Prostate gland (tissue), 2 donors: ENCODE measurements around the gene POLA1.

Experiments
- POLR2A ChIP-seq: fragments of 450-650 bp; IDR thresholded peaks from one replicate; pipeline ENCODE4 v1.6.1; 2016; ENCODE audit warnings: antibody characterized with exemption, mild to moderate bottlenecking
- POLR2AphosphoS5 ChIP-seq: sonication (generic); formaldehyde crosslinking; IDR thresholded peaks from one replicate; pipeline ENCODE4 v1.6.1; 2017; ENCODE audit warnings: antibody characterized with exemption
- TF ChIP-seq, protein P1 (sequence below), 4 experiments: fragments of 200-600 bp in 2 of 4; fragments of 450-650 bp in 2 of 4; sonication (generic) in 2 of 4; IDR thresholded peaks; 1 replicate in 3 of 4; 2 replicates in 1 of 4; pipeline ENCODE4 v1.5.1; 2016 to 2019; ENCODE audit warnings: antibody characterized with exemption in 4 of 4, mild to moderate bottlenecking in 2 of 4, moderate library complexity in 2 of 4

GRCh38 chrX:25004040-25004439 lies 310.3 kb downstream of the POLA1 start:
- TF ChIP-seq, protein P1, sequence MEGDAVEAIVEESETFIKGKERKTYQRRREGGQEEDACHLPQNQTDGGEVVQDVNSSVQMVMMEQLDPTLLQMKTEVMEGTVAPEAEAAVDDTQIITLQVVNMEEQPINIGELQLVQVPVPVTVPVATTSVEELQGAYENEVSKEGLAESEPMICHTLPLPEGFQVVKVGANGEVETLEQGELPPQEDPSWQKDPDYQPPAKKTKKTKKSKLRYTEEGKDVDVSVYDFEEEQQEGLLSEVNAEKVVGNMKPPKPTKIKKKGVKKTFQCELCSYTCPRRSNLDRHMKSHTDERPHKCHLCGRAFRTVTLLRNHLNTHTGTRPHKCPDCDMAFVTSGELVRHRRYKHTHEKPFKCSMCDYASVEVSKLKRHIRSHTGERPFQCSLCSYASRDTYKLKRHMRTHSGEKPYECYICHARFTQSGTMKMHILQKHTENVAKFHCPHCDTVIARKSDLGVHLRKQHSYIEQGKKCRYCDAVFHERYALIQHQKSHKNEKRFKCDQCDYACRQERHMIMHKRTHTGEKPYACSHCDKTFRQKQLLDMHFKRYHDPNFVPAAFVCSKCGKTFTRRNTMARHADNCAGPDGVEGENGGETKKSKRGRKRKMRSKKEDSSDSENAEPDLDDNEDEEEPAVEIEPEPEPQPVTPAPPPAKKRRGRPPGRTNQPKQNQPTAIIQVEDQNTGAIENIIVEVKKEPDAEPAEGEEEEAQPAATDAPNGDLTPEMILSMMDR (IDR thresholded peaks at IDR 0.05) = no peak
- TF ChIP-seq POLR2A (no peak), POLR2AphosphoS5 (no peak)
